ENCODE measurements around the gene SH2D5. TPM values are rescaled to one million over a fixed set of nuclear protein-coding genes. Genes with fewer than 3 reads are reported as not detected.
A peak's percentile ranks its signal among the peaks of the same experiment; 100 is the strongest.

SH2D5 gene
- polyA plus RNA-seq, 2 of the 4 experiments (the other 2 are of a cell fraction) = 3.2 to 7.2 TPM

DNA sequence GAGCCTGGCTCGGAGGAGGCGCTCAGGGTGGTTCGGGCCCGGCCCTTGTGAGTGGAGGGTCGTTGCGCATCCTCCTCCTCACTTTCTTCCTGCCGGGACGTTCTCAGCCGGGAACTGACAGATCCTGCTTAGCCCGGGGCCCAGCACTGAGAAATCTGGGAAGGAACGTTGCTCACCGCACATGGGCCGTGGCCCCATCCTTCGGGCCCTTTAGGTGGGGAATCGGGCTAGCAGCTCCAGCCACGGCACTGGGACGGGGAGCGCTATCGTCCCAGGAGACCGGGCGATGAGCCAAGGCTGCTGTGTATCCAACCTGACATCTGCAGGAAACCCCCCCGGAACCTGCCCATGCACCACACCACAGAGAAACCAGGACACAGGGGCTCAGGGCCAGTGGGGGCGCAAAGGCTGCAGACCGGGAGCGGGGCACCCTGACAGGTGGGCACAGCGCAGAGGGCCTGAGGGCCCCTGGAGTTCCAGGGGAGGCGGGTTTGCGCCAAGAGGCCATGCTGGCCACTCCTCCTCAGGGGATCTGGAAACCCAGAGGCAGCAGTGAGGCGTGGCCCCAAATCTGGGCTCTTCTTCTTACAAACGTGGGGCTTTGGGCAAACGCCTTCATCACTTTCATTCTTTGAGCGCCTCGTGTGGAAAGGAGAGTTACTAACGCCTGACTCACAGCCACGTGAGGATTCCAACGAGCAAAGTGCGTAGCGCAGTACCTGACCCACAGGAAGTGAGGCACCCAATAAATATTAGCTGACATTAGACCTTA lies at the start of gene SH2D5 (continued):
- TF ChIP-seq REST (IDR thresholded peaks at IDR 0.05) = no peak
- no peak for TF ChIP-seq EHMT2 (IDR thresholded peaks at IDR 0.05; ENCODE audit: low read depth)
- TF ChIP-seq HMGXB4 (CRISPR knock-in tag; IDR thresholded peaks at IDR 0.05; ENCODE audit: borderline replicate concordance) = no peak
- no peak for TF ChIP-seq HOXB13 (CRISPR knock-in tag; IDR thresholded peaks at IDR 0.05; ENCODE audit: low read depth)
- no peak for TF ChIP-seq HOXA7 (CRISPR knock-in tag; IDR thresholded peaks at IDR 0.05)
- peak; percentile 75 for TF ChIP-seq BHLHE40 (IDR thresholded peaks at IDR 0.05; ENCODE audit: low read depth, low read length)
- no peak for TF ChIP-seq SREBF2 (IDR thresholded peaks at IDR 0.05)
- no peak for TF ChIP-seq HDAC2 (IDR thresholded peaks at IDR 0.05)
- no peak for TF ChIP-seq CBX2 (IDR thresholded peaks at IDR 0.05; ENCODE audit: borderline replicate concordance, low read depth)
- 0 out of 2 replicates have a peak, but pooled peaks have one; percentile 58 for TF ChIP-seq FOSB (CRISPR knock-in tag; IDR thresholded peaks at IDR 0.05)
- TF ChIP-seq KDM5A (IDR thresholded peaks at IDR 0.05) = no peak
- 0 out of 4 replicates have a peak, but pooled peaks of 1 of the 2 experiments have one; percentile 22 for TF ChIP-seq CEBPB (IDR thresholded peaks at IDR 0.05)
- TF ChIP-seq CHD4 (IDR thresholded peaks at IDR 0.05; ENCODE audit: borderline replicate concordance) = no peak
- no peak for TF ChIP-seq EHF (CRISPR knock-in tag; IDR thresholded peaks at IDR 0.05)
- 0 out of 3 replicates have a peak, but pooled peaks have one; percentile 6 for TF ChIP-seq SMC3 (IDR thresholded peaks at IDR 0.05)
- TF ChIP-seq TP53 (CRISPR knock-in tag; IDR thresholded peaks at IDR 0.05) = no peak
- TF ChIP-seq RFX5 (IDR thresholded peaks at IDR 0.05) = no peak
- TF ChIP-seq RAD21 (conservative IDR thresholded peaks at IDR 0.05 in 1 of 2, IDR thresholded peaks at IDR 0.05 in 1 of 2) = peak; percentile 22 to 47; a peak in 4 of 5 replicates
- TF ChIP-seq GATA3 (IDR thresholded peaks at IDR 0.05; ENCODE audit: borderline replicate concordance) = peak; percentile 57; the same call in 1 of the 2 replicates
- peak in 1 of 2 experiments; percentile 38; a peak in 1 of 5 replicates for TF ChIP-seq JUN (IDR thresholded peaks at IDR 0.05)
- TF ChIP-seq BCL3 (IDR thresholded peaks at IDR 0.05) = no peak
- TF ChIP-seq MAZ (IDR thresholded peaks at IDR 0.05; ENCODE audit: borderline replicate concordance, low read depth, low read length) = no peak
- no peak for TF ChIP-seq ELK1 (IDR thresholded peaks at IDR 0.05; ENCODE audit: low read depth, low read length)
- no peak for TF ChIP-seq ESRRA (IDR thresholded peaks at IDR 0.05; ENCODE audit: borderline replicate concordance, low read length)

Data from A549 (cell line).